Liver (tissue), 9 donors: ENCODE results near the gene MICU2. TPM values are rescaled to one million over a fixed set of nuclear protein-coding genes. Genes with fewer than 3 reads are reported as not detected.

Source experiments
- DNase-seq: peaks from one replicate; pipeline ENCODE4 v3.0.0-alpha.2; 2017; ENCODE audit warnings: low spot score
- H3K27ac ChIP-seq, 2 donors: one replicate each; pipeline ENCODE4 v1.7.0; 2013; ENCODE audit warnings: inconsistent platforms in 2 of 2, low read length in 2 of 2, control low read depth in 1 of 2, low read depth in 1 of 2, mild to moderate bottlenecking in 1 of 2
- H3K27me3 ChIP-seq, 4 donors: one replicate each; pipeline versions ENCODE4 v1.6.1 to v1.7.0; 2013; ENCODE audit warnings: low read length in 3 of 4, inconsistent platforms in 1 of 4, mild to moderate bottlenecking in 1 of 4, moderate library complexity in 1 of 4; ENCODE audit not compliant: control insufficient read depth in 4 of 4, insufficient read depth in 4 of 4
- H3K36me3 ChIP-seq, 4 donors: one replicate each; pipeline versions ENCODE4 v1.6.1 to v1.7.0; 2013; ENCODE audit warnings: low read length in 3 of 4, mild to moderate bottlenecking in 3 of 4, low read depth in 1 of 4, moderate library complexity in 1 of 4; ENCODE audit not compliant: control insufficient read depth in 4 of 4, insufficient read depth in 3 of 4
- H3K4me1 ChIP-seq, 4 donors: one replicate each; pipeline versions ENCODE4 v1.6.1 to v1.7.0; 2013; ENCODE audit warnings: low read length in 3 of 4, mild to moderate bottlenecking in 3 of 4, moderate library complexity in 1 of 4; ENCODE audit not compliant: control insufficient read depth in 4 of 4, insufficient read depth in 4 of 4
- H3K4me3 ChIP-seq, 3 donors: one replicate each; pipeline versions ENCODE4 v1.6.1 to v1.7.0; 2013; ENCODE audit warnings: low read length in 3 of 3, control low read depth in 1 of 3, low read depth in 1 of 3, mild to moderate bottlenecking in 1 of 3
- H3K9ac ChIP-seq, 2 donors: one replicate each; pipeline ENCODE4 v1.7.0; 2013; ENCODE audit warnings: low read length in 2 of 2, mild to moderate bottlenecking in 2 of 2, moderate library complexity in 2 of 2, control low read depth in 1 of 2, low read depth in 1 of 2
- H3K9me3 ChIP-seq, 4 donors: one replicate each; pipeline versions ENCODE4 v1.6.1 to v1.7.0; 2013; ENCODE audit warnings: low read length in 3 of 4; ENCODE audit not compliant: control insufficient read depth in 4 of 4
- ATF3 ChIP-seq: IDR thresholded peaks from 2 replicates; pipeline ENCODE4 v1.6.1; 2016; ENCODE audit warnings: antibody characterized with exemption
- EGR1 ChIP-seq, 2 donors: IDR thresholded peaks; 2 replicates each; pipeline ENCODE4 v1.6.1; 2016 to 2018; ENCODE audit warnings: antibody characterized with exemption in 2 of 2, low read depth in 2 of 2
- FOXA1 ChIP-seq: IDR thresholded peaks from 2 replicates; pipeline ENCODE4 v1.6.1; 2016; ENCODE audit warnings: antibody characterized with exemption
- FOXA2 ChIP-seq: IDR thresholded peaks from 2 replicates; pipeline ENCODE4 v1.6.1; 2016; ENCODE audit warnings: antibody characterized with exemption
- GABPA ChIP-seq, 2 donors: IDR thresholded peaks in 1 of 2; conservative IDR thresholded peaks in 1 of 2; 2 replicates each; pipeline ENCODE4 v1.6.1; 2016; ENCODE audit warnings: antibody characterized with exemption in 2 of 2, mild to moderate bottlenecking in 1 of 2, moderate library complexity in 1 of 2
- HNF4A ChIP-seq, 2 donors: conservative IDR thresholded peaks; 2 replicates each; pipeline ENCODE4 v1.6.1; 2016; ENCODE audit warnings: antibody characterized with exemption in 2 of 2, mild to moderate bottlenecking in 2 of 2
- HNF4G ChIP-seq: IDR thresholded peaks from 2 replicates; pipeline ENCODE4 v1.6.1; 2016; ENCODE audit warnings: antibody characterized with exemption
- JUND ChIP-seq, 2 donors: IDR thresholded peaks; 2 replicates each; pipeline ENCODE4 v1.6.1; 2016; ENCODE audit warnings: antibody characterized with exemption in 2 of 2
- NR2F2 ChIP-seq: IDR thresholded peaks from 2 replicates; pipeline ENCODE4 v1.6.1; 2016; ENCODE audit warnings: antibody characterized with exemption
- RAD21 ChIP-seq, 2 donors: IDR thresholded peaks; 2 replicates each; pipeline ENCODE4 v1.6.1; 2016; ENCODE audit warnings: antibody characterized with exemption in 2 of 2, mild to moderate bottlenecking in 2 of 2
- RXRA ChIP-seq, 2 donors: IDR thresholded peaks; 2 replicates each; pipeline ENCODE4 v1.6.1; 2017 to 2018; ENCODE audit warnings: antibody characterized with exemption in 2 of 2, mild to moderate bottlenecking in 1 of 2
- SP1 ChIP-seq: IDR thresholded peaks from 2 replicates; pipeline ENCODE4 v1.6.1; 2018; ENCODE audit warnings: antibody characterized with exemption, mild to moderate bottlenecking
- TAF1 ChIP-seq: conservative IDR thresholded peaks from 2 replicates; pipeline ENCODE4 v1.6.1; 2016; ENCODE audit warnings: antibody characterized with exemption, mild to moderate bottlenecking
- YY1 ChIP-seq: IDR thresholded peaks from 2 replicates; pipeline ENCODE4 v1.6.1; 2016; ENCODE audit warnings: antibody characterized with exemption, mild to moderate bottlenecking
- WGBS: extraction: QIAGEN DNeasy Blood & Tissue Kit; methylation state at CpG from one replicate; pipeline ENCODE4 v1.1.7; 2013; 5-methylcytosine and 5-hydroxymethylcytosine counted together
- polyA plus RNA-seq, 2 donors: library from polyadenylated mRNA; stranded (reverse) in 1 of 2; unstranded in 1 of 2; fragments of 200-250 nt in 1 of 2; fragments of >200 nt in 1 of 2; fragmentation: Nextera tagmentation in 1 of 2; extraction: Ambion mirVana in 1 of 2; gene quantifications; one replicate each; pipeline versions ENCODE4 v1.2.1 to v1.2.3, GENCODE V29; 2013 to 2015
- total RNA-seq, 2 donors: library from RNA; depleted of rRNA; stranded (reverse); fragments of >200 nt; gene quantifications; one replicate each; pipeline ENCODE4 v1.2.3, GENCODE V29; 2014
- TF ChIP-seq, protein P1 (sequence below): IDR thresholded peaks from 2 replicates; pipeline ENCODE4 v1.6.1; 2016; ENCODE audit warnings: antibody characterized with exemption
- TF ChIP-seq, protein P2 (sequence below): IDR thresholded peaks from 2 replicates; pipeline ENCODE4 v1.6.1; 2016; ENCODE audit warnings: antibody characterized with exemption
- TF ChIP-seq, protein P3 (sequence below): fragments of 150-350 bp; IDR thresholded peaks from 2 replicates; pipeline ENCODE4 v1.5.1; 2017; ENCODE audit warnings: improper control_type of control experiment, low read depth, low read length; ENCODE audit not compliant: missing input control
- TF ChIP-seq, protein P4 (sequence below): IDR thresholded peaks from 2 replicates; pipeline ENCODE4 v1.6.1; 2016; ENCODE audit warnings: antibody characterized with exemption, mild to moderate bottlenecking
- donor health status: healthy.
- donor health status: healthy.
- donor health status: healthy.
- donor health status: healthy.
- donor health status: healthy.

Gene MICU2
- total and polyA plus RNA-seq, 4 donors = 19.4 to 42.9 (median 24.8) TPM

DNA sequence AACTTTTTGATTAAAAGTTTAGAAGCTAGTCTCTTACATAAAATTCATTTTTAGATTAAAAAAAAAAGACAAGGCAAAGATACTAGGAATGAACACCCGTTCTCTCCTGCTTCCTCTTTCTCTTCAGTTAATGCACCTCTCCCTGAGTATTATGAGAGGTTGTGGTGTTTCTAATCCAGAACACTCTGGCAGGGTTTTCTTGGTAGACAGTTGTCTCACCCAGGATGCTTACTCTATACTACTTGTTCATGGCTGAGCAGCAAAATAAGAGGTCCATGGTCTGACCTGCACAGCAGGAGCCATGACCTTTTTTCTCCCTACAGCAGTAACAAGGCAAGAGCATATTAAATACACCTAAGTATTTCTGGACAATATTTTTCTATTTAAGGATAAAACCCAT lies 62.0 kb downstream of the MICU2 start:
- Histone ChIP-seq H3K27me3 (no peaks in the 10 kb centered on the region), H3K4me1 (peaks cover 2 to 10% (median 6%) of the 10 kb centered on the region in 4 donors), H3K36me3 (peaks cover 0 to 2% (median 0%) of the 10 kb centered on the region in 4 donors), H3K9ac (no peak overlapping the region), H3K4me3 (no peak overlapping the region), H3K9me3 (no peaks in the 10 kb centered on the region), H3K27ac (no peak overlapping the region)
- TF ChIP-seq JUND (IDR thresholded peaks at IDR 0.05) (no peak), SP1 (no peak), RAD21 (IDR thresholded peaks at IDR 0.05) (no peak), YY1 (no peak), NR2F2 (no peak), FOXA2 (no peak)
- WGBS = 78% methylated on average over 1 of the region's 1 CpG
- no peak for DNase-seq

- no peak overlapping the region for H3K9ac ChIP-seq
- H3K27ac ChIP-seq = peak overlapping the region; percentile 5 to 21
- H3K4me3 ChIP-seq = no peak overlapping the region
- H3K27me3 ChIP-seq = no peaks in the 10 kb centered on the region
- H3K4me1 ChIP-seq = peaks cover 2 to 10% (median 6%) of the 10 kb centered on the region in 4 donors
- TF ChIP-seq ATF3 (peak; percentile 27), EGR1 (IDR thresholded peaks at IDR 0.05; ENCODE audit: low read depth in 2 of 2) (no peak), JUND (IDR thresholded peaks at IDR 0.05) (peak; percentile 93 to 94)
- H3K9me3 ChIP-seq = no peaks in the 10 kb centered on the region
- DNase-seq = no peak
- H3K36me3 ChIP-seq = peaks cover 0 to 2% (median 0%) of the 10 kb centered on the region in 4 donors
Measured at GRCh38 chr13:21541271-21541670, 62.7 kb downstream of the MICU2 start.

DNA sequence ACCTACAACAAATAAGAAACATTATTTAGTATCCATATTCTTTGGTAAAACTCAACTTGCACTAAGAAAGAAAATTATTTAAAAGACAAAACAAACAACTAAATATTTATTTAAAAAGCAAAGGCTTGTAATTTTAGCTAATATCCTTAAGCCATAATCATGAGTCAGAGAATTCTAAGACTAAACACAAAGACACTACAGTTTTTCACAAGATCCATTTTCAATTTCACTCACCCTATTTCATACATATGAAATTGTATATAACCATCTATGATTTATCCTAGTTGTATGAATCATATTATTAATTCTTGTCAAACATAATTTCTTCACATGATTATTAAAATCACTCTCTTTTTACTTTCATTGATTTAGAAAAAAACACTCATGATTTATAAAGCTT lies 64.3 kb downstream of the MICU2 start:
- no peak overlapping the region for H3K27ac ChIP-seq
- DNase-seq = no peak
- peaks cover 0 to 2% (median 0%) of the 10 kb centered on the region in 4 donors for H3K36me3 ChIP-seq
- no peak overlapping the region for H3K4me3 ChIP-seq
- H3K9ac ChIP-seq = no peak overlapping the region
- H3K27me3 ChIP-seq = no peaks in the 10 kb centered on the region
- H3K4me1 ChIP-seq = peaks cover 2 to 10% (median 6%) of the 10 kb centered on the region in 4 donors
- H3K9me3 ChIP-seq = no peaks in the 10 kb centered on the region
- TF ChIP-seq EGR1 (IDR thresholded peaks at IDR 0.05; ENCODE audit: low read depth in 2 of 2) = no peak
- TF ChIP-seq, protein P1, sequence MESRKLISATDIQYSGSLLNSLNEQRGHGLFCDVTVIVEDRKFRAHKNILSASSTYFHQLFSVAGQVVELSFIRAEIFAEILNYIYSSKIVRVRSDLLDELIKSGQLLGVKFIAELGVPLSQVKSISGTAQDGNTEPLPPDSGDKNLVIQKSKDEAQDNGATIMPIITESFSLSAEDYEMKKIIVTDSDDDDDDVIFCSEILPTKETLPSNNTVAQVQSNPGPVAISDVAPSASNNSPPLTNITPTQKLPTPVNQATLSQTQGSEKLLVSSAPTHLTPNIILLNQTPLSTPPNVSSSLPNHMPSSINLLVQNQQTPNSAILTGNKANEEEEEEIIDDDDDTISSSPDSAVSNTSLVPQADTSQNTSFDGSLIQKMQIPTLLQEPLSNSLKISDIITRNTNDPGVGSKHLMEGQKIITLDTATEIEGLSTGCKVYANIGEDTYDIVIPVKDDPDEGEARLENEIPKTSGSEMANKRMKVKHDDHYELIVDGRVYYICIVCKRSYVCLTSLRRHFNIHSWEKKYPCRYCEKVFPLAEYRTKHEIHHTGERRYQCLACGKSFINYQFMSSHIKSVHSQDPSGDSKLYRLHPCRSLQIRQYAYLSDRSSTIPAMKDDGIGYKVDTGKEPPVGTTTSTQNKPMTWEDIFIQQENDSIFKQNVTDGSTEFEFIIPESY = no peak
- TF ChIP-seq, protein P2, sequence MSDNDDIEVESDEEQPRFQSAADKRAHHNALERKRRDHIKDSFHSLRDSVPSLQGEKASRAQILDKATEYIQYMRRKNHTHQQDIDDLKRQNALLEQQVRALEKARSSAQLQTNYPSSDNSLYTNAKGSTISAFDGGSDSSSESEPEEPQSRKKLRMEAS = no peak
- no peak for TF ChIP-seq SP1
- TF ChIP-seq TAF1 = no peak
- TF ChIP-seq FOXA2 = no peak
- no peak for TF ChIP-seq GABPA (IDR thresholded peaks at IDR 0.05 in 1 of 2, conservative IDR thresholded peaks at IDR 0.05 in 1 of 2)
- no peak for TF ChIP-seq ATF3
- no peak for TF ChIP-seq HNF4A (conservative IDR thresholded peaks at IDR 0.05)
- TF ChIP-seq RAD21 (IDR thresholded peaks at IDR 0.05) = no peak
- TF ChIP-seq FOXA1 = no peak
- TF ChIP-seq RXRA (IDR thresholded peaks at IDR 0.05) = no peak
- TF ChIP-seq, protein P3, sequence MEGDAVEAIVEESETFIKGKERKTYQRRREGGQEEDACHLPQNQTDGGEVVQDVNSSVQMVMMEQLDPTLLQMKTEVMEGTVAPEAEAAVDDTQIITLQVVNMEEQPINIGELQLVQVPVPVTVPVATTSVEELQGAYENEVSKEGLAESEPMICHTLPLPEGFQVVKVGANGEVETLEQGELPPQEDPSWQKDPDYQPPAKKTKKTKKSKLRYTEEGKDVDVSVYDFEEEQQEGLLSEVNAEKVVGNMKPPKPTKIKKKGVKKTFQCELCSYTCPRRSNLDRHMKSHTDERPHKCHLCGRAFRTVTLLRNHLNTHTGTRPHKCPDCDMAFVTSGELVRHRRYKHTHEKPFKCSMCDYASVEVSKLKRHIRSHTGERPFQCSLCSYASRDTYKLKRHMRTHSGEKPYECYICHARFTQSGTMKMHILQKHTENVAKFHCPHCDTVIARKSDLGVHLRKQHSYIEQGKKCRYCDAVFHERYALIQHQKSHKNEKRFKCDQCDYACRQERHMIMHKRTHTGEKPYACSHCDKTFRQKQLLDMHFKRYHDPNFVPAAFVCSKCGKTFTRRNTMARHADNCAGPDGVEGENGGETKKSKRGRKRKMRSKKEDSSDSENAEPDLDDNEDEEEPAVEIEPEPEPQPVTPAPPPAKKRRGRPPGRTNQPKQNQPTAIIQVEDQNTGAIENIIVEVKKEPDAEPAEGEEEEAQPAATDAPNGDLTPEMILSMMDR = no peak
- no peak for TF ChIP-seq YY1
- TF ChIP-seq, protein P4, sequence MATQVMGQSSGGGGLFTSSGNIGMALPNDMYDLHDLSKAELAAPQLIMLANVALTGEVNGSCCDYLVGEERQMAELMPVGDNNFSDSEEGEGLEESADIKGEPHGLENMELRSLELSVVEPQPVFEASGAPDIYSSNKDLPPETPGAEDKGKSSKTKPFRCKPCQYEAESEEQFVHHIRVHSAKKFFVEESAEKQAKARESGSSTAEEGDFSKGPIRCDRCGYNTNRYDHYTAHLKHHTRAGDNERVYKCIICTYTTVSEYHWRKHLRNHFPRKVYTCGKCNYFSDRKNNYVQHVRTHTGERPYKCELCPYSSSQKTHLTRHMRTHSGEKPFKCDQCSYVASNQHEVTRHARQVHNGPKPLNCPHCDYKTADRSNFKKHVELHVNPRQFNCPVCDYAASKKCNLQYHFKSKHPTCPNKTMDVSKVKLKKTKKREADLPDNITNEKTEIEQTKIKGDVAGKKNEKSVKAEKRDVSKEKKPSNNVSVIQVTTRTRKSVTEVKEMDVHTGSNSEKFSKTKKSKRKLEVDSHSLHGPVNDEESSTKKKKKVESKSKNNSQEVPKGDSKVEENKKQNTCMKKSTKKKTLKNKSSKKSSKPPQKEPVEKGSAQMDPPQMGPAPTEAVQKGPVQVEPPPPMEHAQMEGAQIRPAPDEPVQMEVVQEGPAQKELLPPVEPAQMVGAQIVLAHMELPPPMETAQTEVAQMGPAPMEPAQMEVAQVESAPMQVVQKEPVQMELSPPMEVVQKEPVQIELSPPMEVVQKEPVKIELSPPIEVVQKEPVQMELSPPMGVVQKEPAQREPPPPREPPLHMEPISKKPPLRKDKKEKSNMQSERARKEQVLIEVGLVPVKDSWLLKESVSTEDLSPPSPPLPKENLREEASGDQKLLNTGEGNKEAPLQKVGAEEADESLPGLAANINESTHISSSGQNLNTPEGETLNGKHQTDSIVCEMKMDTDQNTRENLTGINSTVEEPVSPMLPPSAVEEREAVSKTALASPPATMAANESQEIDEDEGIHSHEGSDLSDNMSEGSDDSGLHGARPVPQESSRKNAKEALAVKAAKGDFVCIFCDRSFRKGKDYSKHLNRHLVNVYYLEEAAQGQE = no peak
- TF ChIP-seq JUND (IDR thresholded peaks at IDR 0.05) = no peak
- no peak for TF ChIP-seq HNF4G
